ENCODE measurements around the gene UMAD1.

- TF ChIP-seq CTCF (IDR thresholded peaks at IDR 0.05; ENCODE audit: low read length) (no peak), EZH2 (optimal IDR thresholded peaks at IDR 0.05; ENCODE audit: low read depth, low read length) (no peak), EZH2phosphoT487 (IDR thresholded peaks at IDR 0.05; ENCODE audit: low read length) (no peak)
These were observed 31.2 kb upstream of the UMAD1 start for GRCh38 chr7:7609330-7609729.

All from MM.1S (cell line).